HPDE6-E6E7 (cell line): Measurements from ENCODE around the gene PGA3.
"Not testable (repeated sequence)": the region's sequence is repeated elsewhere in the genome, so short reads cannot be mapped to it uniquely, and the experiment has no call there.

Experiments used
- DNase-seq: peaks from one replicate; pipeline ENCODE4 v3.0.0; 2011; ENCODE audit warnings: missing footprints; ENCODE audit errors: extremely low spot score

The PGA3 gene

DNA sequence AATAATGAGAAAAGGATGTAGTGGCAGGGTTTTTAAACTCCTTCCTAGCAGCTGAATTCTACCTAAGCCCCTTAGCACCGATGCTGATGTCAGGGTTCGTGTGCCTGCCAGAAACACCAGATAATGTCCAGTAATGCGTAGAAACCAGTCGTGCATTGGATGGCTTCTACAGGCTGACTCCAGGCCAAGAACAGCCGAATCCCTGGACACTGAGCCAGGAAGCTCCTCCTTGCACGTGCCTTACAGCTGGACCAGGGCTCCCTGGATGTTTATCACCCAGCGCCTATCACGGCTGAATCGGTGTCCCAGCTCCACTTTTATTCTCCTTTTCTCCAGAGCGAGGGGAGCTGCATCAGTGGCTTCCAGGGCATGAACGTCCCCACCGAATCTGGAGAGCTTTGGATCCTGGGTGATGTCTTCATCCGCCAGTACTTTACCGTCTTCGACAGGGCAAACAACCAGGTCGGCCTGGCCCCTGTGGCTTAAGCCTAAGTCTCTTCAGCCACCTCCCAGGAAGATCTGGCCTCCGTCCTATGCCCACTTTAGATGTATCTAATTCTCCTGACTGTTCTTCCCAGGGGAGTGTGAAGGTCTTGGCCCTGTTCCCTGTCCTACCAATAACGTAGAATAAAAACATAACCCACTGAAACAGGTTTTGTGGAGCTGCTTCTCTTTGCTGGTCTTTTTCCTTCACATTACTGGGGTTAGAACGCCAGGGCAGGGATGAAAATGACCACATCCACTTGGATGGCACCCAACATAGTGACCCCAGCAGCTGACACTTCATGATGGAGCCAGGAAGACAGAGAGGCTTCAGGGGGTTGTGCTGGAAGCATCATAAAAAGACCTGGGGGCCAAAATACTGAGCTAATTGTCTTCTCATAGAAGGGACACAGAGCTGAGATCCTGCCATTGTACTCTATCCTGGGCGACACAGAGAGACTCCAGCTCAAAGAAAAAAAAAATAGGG lies 47.8 kb downstream of the PGA3 start:
- not testable (repeated sequence) for DNase-seq

DNA sequence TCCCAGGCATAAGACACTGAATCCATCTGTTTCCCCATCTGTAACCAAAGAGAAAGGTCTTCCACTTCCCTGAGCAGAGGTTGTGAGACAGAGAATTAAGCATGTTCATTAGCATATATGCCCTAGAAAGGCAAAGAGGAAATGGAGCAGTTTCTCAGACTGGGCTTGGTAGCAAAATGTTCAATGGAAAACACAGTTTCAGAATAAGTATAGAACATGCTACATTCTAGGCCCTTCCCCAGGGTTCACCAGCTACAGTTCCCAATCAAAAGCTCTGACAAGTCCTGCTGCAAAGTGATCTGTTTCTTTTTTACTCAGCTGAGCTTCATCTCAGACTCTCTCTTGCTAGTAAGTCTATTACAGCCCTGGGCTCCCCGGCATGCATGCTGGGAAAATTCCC lies 49.0 kb downstream of the PGA3 start:
- not testable (repeated sequence) for DNase-seq

DNA sequence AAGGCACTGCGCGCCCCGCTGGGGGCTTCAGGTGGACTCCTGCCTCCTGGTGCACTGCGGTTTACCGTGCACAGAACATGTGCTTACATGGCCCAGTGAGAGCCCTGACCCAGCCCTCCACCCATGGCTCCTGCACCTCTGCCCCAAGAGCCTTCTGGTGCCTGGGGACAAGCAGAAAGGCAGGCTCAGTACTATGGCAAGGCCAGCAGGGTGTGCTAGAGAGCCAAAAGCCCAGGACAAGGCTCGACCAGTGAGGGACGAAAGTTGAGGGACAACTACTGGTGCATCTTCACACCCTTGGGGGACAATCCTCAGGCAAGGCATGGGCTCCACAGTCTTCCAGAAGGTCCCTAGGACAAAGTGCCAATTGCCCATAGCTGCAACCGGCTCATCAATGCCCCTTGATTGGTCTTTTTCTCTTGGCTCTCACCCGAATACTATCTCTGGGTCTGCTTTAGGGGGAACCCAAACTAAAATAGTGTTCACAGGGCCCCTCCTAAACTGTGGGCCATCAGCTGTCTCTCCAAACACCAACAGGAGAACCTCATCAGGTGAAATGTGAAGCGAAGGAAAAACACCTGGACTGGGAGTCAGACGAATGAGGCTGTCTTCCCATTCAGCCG lies 51.2 kb downstream of the PGA3 start:
- DNase-seq = peak; percentile 76

DNA sequence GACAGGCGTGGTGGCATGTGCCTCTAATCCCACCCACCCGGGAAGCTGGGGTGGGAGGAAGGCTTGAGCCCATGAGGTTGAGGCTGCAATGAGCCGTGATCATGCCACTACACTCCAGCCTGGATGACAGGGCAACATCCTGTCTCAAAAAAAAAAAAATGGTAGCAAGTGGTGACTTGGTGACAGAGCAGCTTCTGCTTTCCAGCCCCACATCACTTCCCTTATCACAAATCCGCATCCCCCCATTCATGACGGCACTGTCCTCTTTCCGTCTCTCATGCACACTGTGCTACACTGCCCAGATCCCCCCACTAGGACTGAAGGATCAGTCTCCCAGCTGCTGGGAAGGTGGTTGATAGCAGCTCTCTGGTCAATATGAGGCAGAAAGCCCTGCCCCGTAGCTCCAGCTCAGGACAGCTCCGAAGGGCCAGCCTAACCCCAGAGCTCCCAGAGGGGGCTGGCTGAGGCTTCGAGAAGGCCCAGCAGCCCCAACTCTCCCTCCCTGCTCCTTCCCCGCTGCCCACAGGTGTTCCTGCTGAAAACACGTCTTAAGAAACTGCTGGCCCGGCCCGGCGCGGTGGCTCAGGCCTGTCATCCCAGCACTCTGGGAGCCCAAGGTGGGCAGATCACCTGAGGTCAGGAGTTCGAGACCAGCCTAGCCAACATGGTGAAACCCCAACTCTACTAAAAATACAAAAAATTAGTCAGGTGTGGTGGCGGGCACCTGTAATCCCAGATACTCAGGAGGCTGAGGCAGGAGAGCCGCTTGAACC lies 53.6 kb downstream of the PGA3 start:
- DNase-seq = no peak

DNA sequence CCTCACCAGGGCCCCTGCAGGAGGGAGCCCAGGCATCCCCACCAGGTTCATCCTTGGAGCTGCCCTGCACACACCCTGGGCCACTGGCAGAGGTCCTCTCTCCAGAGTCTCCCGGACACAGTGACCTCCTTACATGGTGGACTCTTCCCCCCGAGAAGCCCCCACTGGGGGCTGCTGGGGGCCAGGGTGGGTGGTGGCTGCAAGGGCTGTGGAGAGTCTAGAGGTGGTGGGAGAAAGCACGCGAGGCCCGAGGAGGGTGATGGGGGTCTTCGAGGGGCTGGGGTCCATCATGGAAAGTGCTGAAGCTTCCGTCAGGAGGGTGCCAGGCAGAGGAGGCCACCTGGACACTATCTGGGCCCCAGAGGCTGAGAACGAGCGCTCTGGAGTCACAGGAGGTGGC lies 55.2 kb downstream of the PGA3 start:
- DNase-seq = no peak

GRCh38 chr11:61259363-61259762 lies 56.0 kb downstream of the PGA3 start:
- no peak for DNase-seq
